ENCODE data around the gene SLC4A7.

GRCh38 chr3:27431116-27431515 is 53.1 kb downstream of the SLC4A7 start:
- TF ChIP-seq ARNT (IDR thresholded peaks at IDR 0.05) = no peak
- TF ChIP-seq SAFB2 (IDR thresholded peaks at IDR 0.05; ENCODE audit: borderline replicate concordance, low read depth, low read length, severe bottlenecking) = no peak
- no peak for TF ChIP-seq DNMT1 (IDR thresholded peaks at IDR 0.05)
- no peak for TF ChIP-seq EP300 (IDR thresholded peaks at IDR 0.05; ENCODE audit: low read length)
- TF ChIP-seq TAF1 (IDR thresholded peaks at IDR 0.05; ENCODE audit: control insufficient read depth, extremely low read depth, insufficient read depth, low read length, severe bottlenecking) = no peak
- no peak for TF ChIP-seq NONO (IDR thresholded peaks at IDR 0.05; ENCODE audit: low read depth in 2 of 2, low read length in 1 of 2)
- no peak for TF ChIP-seq CTCF (IDR thresholded peaks at IDR 0.05 in 2 of 3, conservative IDR thresholded peaks at IDR 0.05 in 1 of 3; ENCODE audit: insufficient read depth in 2 of 3, low read depth in 1 of 3, low read length in 3 of 3)
- no peak for TF ChIP-seq SAP30 (IDR thresholded peaks at IDR 0.05; ENCODE audit: borderline replicate concordance, insufficient read depth, low read depth, low read length, poor library complexity, severe bottlenecking)
- TF ChIP-seq ZC3H4 (CRISPR knock-in tag; IDR thresholded peaks at IDR 0.05; ENCODE audit: borderline replicate concordance) = no peak
- TF ChIP-seq POLR2AphosphoS2 (IDR thresholded peaks at IDR 0.05; ENCODE audit: low read length) = no peak
- TF ChIP-seq FOS (IDR thresholded peaks at IDR 0.05; ENCODE audit: extremely low read depth, insufficient read length) = no peak
